ENCODE results near the gene SLC35B1. TPM values are rescaled to one million over a fixed set of nuclear protein-coding genes. Genes with fewer than 3 reads are reported as not detected.
A peak's percentile ranks its signal among the peaks of the same experiment; 100 is the strongest.

The SLC35B1 gene
- total and polyA plus RNA-seq, 2 donors (not counting 1 experiment from before 2014, with no cell fraction given), result 32.3 to 47.2 TPM

- Histone ChIP-seq H3K9ac (ENCODE audit: low read length) (no peak overlapping the region), H3K4me1 (ENCODE audit: control insufficient read depth in 2 of 2, insufficient read depth in 2 of 2, low read length in 2 of 2) (peaks cover 10% of the 10 kb centered on the region in 2 donors), H3K36me3 (replicated peaks in 1 of 2; ENCODE audit: control extremely low read depth in 1 of 2, control insufficient read depth in 1 of 2, extremely low read depth in 1 of 2, insufficient read depth in 2 of 2, low read length in 1 of 2) (peaks cover 11 to 90% of the 10 kb centered on the region in 2 experiments), H3K79me2 (ENCODE audit: control insufficient read depth, insufficient read depth, low read length) (no peaks in the 10 kb centered on the region), H3K4me2 (replicated peaks; ENCODE audit: low read depth, low read length, poor library complexity, severe bottlenecking) (no peak overlapping the region), H4K20me1 (ENCODE audit: control insufficient read depth, insufficient read depth, low read length, poor library complexity, severe bottlenecking) (peaks cover 12% of the 10 kb centered on the region), H3K27ac (ENCODE audit: low read length in 2 of 2) (no peak overlapping the region), H2AFZ (ENCODE audit: insufficient read depth, low read depth, low read length, poor library complexity, severe bottlenecking) (no peak overlapping the region), H3K9me3 (ENCODE audit: control extremely low read depth in 1 of 3, control insufficient read depth in 2 of 3, insufficient read depth in 1 of 3, low read length in 2 of 3) (no peaks in the 10 kb centered on the region), H3K4me3 (ENCODE audit: control extremely low read depth in 1 of 5, extremely low read depth in 1 of 5, insufficient read depth in 1 of 5, low read depth in 2 of 5, low read length in 4 of 5) (no peak overlapping the region), H3K27me3 (replicated peaks in 1 of 4; ENCODE audit: control extremely low read depth in 1 of 4, control insufficient read depth in 3 of 4, insufficient read depth in 4 of 4, low read length in 3 of 4) (no peaks in the 10 kb centered on the region)
- Mint-ChIP-seq H3K27me3 (no peaks in the 10 kb centered on the region), H3K4me1 (peaks cover 16% of the 10 kb centered on the region), H3K4me3 (no peak overlapping the region), H3K9me3 (ENCODE audit: insufficient read depth) (no peaks in the 10 kb centered on the region), H3K27ac (peak overlapping the region; percentile 37)
- ATAC-seq (ENCODE audit: low read depth) (no peak), DNase-seq (no peak)
- 93% methylated on average over 3 of the region's 9 CpGs for WGBS (ENCODE audit: insufficient coverage)
- CTCF ChIA-PET, result interaction anchor here (0.8 to 1.5 kb wide), 3 partner anchors 62 to 148 kb away, joined by 3 to 4 read pairs (median 3); no protein-coding TSS in a partner anchor
- POLR2A ChIA-PET, result interaction anchor here (0.6 kb wide), 1 partner anchor 136 kb away, joined by 3 read pairs; no protein-coding TSS in a partner anchor
- intact Hi-C loops (cut with micrococcal nuclease), result no loop called here
- no peak for TF ChIP-seq EZH2 (IDR thresholded peaks at IDR 0.05; ENCODE audit: borderline replicate concordance, insufficient read depth, low read depth, low read length, poor library complexity, severe bottlenecking)
- TF ChIP-seq, protein P1, sequence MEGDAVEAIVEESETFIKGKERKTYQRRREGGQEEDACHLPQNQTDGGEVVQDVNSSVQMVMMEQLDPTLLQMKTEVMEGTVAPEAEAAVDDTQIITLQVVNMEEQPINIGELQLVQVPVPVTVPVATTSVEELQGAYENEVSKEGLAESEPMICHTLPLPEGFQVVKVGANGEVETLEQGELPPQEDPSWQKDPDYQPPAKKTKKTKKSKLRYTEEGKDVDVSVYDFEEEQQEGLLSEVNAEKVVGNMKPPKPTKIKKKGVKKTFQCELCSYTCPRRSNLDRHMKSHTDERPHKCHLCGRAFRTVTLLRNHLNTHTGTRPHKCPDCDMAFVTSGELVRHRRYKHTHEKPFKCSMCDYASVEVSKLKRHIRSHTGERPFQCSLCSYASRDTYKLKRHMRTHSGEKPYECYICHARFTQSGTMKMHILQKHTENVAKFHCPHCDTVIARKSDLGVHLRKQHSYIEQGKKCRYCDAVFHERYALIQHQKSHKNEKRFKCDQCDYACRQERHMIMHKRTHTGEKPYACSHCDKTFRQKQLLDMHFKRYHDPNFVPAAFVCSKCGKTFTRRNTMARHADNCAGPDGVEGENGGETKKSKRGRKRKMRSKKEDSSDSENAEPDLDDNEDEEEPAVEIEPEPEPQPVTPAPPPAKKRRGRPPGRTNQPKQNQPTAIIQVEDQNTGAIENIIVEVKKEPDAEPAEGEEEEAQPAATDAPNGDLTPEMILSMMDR (IDR thresholded peaks at IDR 0.05), result no peak
Observed at GRCh38 chr17:49715717-49716279, 8.0 kb upstream of the SLC35B1 start.

DNA sequence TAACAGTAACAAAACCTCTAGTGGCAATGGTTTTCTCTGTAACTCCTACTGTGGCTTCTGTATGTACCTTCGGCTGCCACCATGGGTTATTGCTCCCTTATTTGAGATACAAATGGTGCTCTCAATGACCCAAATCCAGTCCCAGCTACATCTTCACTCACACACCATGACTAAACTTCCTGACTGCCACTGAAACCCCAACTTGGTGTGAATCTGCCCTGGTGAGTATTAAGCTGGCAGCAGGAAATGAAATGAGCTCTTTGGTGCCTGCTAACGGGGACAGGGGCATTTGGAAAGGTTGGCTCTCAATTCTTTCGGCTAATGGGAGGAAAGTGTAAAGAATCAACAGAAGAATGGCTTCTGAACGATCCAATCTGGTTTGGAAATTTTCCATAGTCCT lies 7.5 kb upstream of the SLC35B1 start:
- no peak for ATAC-seq (ENCODE audit: low read depth)
- CTCF ChIA-PET, result interaction anchor here (0.7 to 1.5 kb wide), 2 partner anchors 145 to 150 kb away, joined by 3 read pairs; no protein-coding TSS in a partner anchor
- H3K27ac ChIP-seq (ENCODE audit: low read length in 2 of 2), result peak overlapping the region in 1 of 2 donors; percentile 66
- H3K4me1 ChIP-seq (ENCODE audit: control insufficient read depth in 2 of 2, insufficient read depth in 2 of 2, low read length in 2 of 2), result peaks cover 10% of the 10 kb centered on the region in 2 donors
- Mint-ChIP-seq H3K9me3 (ENCODE audit: insufficient read depth) (no peaks in the 10 kb centered on the region), H3K4me3 (no peak overlapping the region), H3K4me1 (peaks cover 16% of the 10 kb centered on the region), H3K27me3 (no peaks in the 10 kb centered on the region), H3K27ac (peak overlapping the region; percentile 26)
- POLR2A ChIA-PET, result no interaction called here
- peaks cover 12% of the 10 kb centered on the region for H4K20me1 ChIP-seq (ENCODE audit: control insufficient read depth, insufficient read depth, low read length, poor library complexity, severe bottlenecking)
- no peak for DNase-seq
- H2AFZ ChIP-seq (ENCODE audit: insufficient read depth, low read depth, low read length, poor library complexity, severe bottlenecking), result no peak overlapping the region
- WGBS (ENCODE audit: insufficient coverage), result 92% methylated on average over 4 of the region's 4 CpGs
- H3K27me3 ChIP-seq (replicated peaks in 1 of 4; ENCODE audit: control extremely low read depth in 1 of 4, control insufficient read depth in 3 of 4, insufficient read depth in 4 of 4, low read length in 3 of 4), result no peaks in the 10 kb centered on the region
- intact Hi-C loops (cut with micrococcal nuclease), result no loop called here
- no peaks in the 10 kb centered on the region for H3K79me2 ChIP-seq (ENCODE audit: control insufficient read depth, insufficient read depth, low read length)
- H3K4me2 ChIP-seq (replicated peaks; ENCODE audit: low read depth, low read length, poor library complexity, severe bottlenecking), result no peak overlapping the region
- H3K9ac ChIP-seq (ENCODE audit: low read length), result no peak overlapping the region
- no peaks in the 10 kb centered on the region for H3K9me3 ChIP-seq (ENCODE audit: control extremely low read depth in 1 of 3, control insufficient read depth in 2 of 3, insufficient read depth in 1 of 3, low read length in 2 of 3)
- H3K4me3 ChIP-seq (ENCODE audit: control extremely low read depth in 1 of 5, extremely low read depth in 1 of 5, insufficient read depth in 1 of 5, low read depth in 2 of 5, low read length in 4 of 5), result no peak overlapping the region
- TF ChIP-seq, protein P1 (IDR thresholded peaks at IDR 0.05), result no peak
- no peak for TF ChIP-seq EZH2 (IDR thresholded peaks at IDR 0.05; ENCODE audit: borderline replicate concordance, insufficient read depth, low read depth, low read length, poor library complexity, severe bottlenecking)
- peaks cover 11 to 91% of the 10 kb centered on the region in 2 experiments for H3K36me3 ChIP-seq (replicated peaks in 1 of 2; ENCODE audit: control extremely low read depth in 1 of 2, control insufficient read depth in 1 of 2, extremely low read depth in 1 of 2, insufficient read depth in 2 of 2, low read length in 1 of 2)

All from B cell (primary cell).